Psoas muscle (tissue), 8 donors: Measurements from ENCODE around the gene OST4. TPM values are rescaled to one million over a fixed set of nuclear protein-coding genes. Genes with fewer than 3 reads are reported as not detected.

Experiments used
- ATAC-seq, 4 donors: fragments of 200-7000 bp; cut with Tn5 transposase; one replicate each; pipeline ENCODE4 v1.9.1; 2020; ENCODE audit warnings: moderate library complexity in 3 of 4, mild to moderate bottlenecking in 2 of 4
- DNase-seq, 2 donors: peaks; one replicate each; pipeline ENCODE4 v3.0.0-alpha.2; 2020
- H3K27ac ChIP-seq: fragments of 200-600 bp; one replicate; pipeline ENCODE4 v1.8.0; 2022
- H3K27me3 ChIP-seq, 3 donors: fragments of 200-600 bp in 1 of 3; one replicate each; pipeline versions ENCODE4 v1.6.1 to v1.8.0; 2013 to 2022; ENCODE audit warnings: low read length in 2 of 3, mild to moderate bottlenecking in 2 of 3, moderate library complexity in 1 of 3; ENCODE audit not compliant: insufficient read depth in 3 of 3
- H3K36me3 ChIP-seq, 2 donors: fragments of 200-600 bp in 1 of 2; one replicate each; pipeline versions ENCODE4 v1.6.1 to v1.8.0; 2013 to 2022; ENCODE audit warnings: low read depth in 1 of 2, mild to moderate bottlenecking in 1 of 2, moderate library complexity in 1 of 2; ENCODE audit not compliant: insufficient read depth in 1 of 2
- H3K4me1 ChIP-seq: fragments of 200-600 bp; one replicate; pipeline ENCODE4 v1.8.0; 2022
- H3K4me3 ChIP-seq: fragments of 200-600 bp; one replicate; pipeline ENCODE4 v1.8.0; 2022; ENCODE audit warnings: mild to moderate bottlenecking
- H3K9me3 ChIP-seq: fragments of 200-600 bp; one replicate; pipeline ENCODE4 v1.8.0; 2022
- WGBS, 3 donors: extraction: QIAGEN DNeasy Blood & Tissue Kit; methylation state at CpG; one replicate each; pipeline versions ENCODE4 v1.1.6 to v1.1.7; 2013; 5-methylcytosine and 5-hydroxymethylcytosine counted together
- intact Hi-C, 2 donors: fragments of 100-400 bp; cut with DNase I; formaldehyde crosslinking; loops; one replicate each; pipeline versions ENCODE4 v1.11.0 to v1.14.2; 2022
- polyA plus RNA-seq, 3 donors: library from polyadenylated mRNA; stranded (reverse); fragments of 200-250 nt; gene quantifications; one replicate each; pipeline ENCODE4 v1.2.3, GENCODE V29; 2013
- total RNA-seq, 4 donors: library from RNA; stranded (reverse); fragmentation: NEBNext Ultra II Directional in 2 of 4; extraction: Animal tissue kit (Norgen Biotek cat#: 25700) in 2 of 4; gene quantifications; one replicate each; pipeline versions ENCODE4 v1.2.1 to v1.2.4, GENCODE V29; 2021 to 2023
- TF ChIP-seq, protein P1 (sequence below): fragments of 200-600 bp; IDR thresholded peaks from one replicate; pipeline ENCODE4 v1.8.0; 2022; ENCODE audit warnings: antibody characterized with exemption
- donor health status: healthy with polysubstance abuse.
- donor health status: DM: no; HTN: no; CAD: no; lungs with moderate emphysema.
- donor health status: Bipolar disorder and iron deficiency.
- donor health status: healthy.
- donor health status: DM: yes; HTN: yes; CAD: no.
- donor health status: DM: no; HTN: no; CAD: no.
- donor health status: DM: no; HTN: no; CAD: no.
- donor health status: DM: yes; HTN: yes; CAD: no.

OST4 gene
- total and polyA plus RNA-seq, 7 donors: 186 to 396 (median 280) TPM

DNA sequence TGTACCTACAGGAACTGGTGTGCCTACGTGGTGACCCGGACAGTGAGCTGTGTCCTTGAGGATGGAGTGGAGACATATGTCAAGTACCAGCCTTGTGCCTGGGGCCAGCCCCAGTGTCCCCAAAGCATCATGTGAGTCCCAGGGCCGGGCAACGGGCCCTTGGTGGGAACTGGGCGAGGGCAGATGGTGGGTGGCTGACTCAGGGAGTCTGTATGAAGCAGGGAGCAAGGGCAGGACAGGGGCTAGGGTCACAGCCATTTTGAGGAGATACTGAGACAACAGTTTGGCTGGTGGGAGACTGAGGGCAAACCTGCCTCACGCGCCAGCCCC is 8.7 kb upstream of the OST4 start:
- intact Hi-C loops: loop anchor here in 1 of 2 donors (5.0 kb wide), 1 partner anchor 43 kb away; no protein-coding TSS in a partner anchor
- Histone ChIP-seq H3K4me3 (peak overlapping the region; percentile 64), H3K9me3 (no peaks in the 10 kb centered on the region), H3K27me3 (no peaks in the 10 kb centered on the region), H3K36me3 (no peaks in the 10 kb centered on the region), H3K27ac (peak overlapping the region; percentile 67), H3K4me1 (peaks cover 14% of the 10 kb centered on the region)
- 60 to 79% (median 61%) methylated on average over 7 of the region's 7 CpGs for WGBS, 3 donors
- TF ChIP-seq, protein P1, sequence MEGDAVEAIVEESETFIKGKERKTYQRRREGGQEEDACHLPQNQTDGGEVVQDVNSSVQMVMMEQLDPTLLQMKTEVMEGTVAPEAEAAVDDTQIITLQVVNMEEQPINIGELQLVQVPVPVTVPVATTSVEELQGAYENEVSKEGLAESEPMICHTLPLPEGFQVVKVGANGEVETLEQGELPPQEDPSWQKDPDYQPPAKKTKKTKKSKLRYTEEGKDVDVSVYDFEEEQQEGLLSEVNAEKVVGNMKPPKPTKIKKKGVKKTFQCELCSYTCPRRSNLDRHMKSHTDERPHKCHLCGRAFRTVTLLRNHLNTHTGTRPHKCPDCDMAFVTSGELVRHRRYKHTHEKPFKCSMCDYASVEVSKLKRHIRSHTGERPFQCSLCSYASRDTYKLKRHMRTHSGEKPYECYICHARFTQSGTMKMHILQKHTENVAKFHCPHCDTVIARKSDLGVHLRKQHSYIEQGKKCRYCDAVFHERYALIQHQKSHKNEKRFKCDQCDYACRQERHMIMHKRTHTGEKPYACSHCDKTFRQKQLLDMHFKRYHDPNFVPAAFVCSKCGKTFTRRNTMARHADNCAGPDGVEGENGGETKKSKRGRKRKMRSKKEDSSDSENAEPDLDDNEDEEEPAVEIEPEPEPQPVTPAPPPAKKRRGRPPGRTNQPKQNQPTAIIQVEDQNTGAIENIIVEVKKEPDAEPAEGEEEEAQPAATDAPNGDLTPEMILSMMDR: no peak
- DNase-seq (peak in 1 of 2 donors; percentile 18), ATAC-seq (no peak)

DNA sequence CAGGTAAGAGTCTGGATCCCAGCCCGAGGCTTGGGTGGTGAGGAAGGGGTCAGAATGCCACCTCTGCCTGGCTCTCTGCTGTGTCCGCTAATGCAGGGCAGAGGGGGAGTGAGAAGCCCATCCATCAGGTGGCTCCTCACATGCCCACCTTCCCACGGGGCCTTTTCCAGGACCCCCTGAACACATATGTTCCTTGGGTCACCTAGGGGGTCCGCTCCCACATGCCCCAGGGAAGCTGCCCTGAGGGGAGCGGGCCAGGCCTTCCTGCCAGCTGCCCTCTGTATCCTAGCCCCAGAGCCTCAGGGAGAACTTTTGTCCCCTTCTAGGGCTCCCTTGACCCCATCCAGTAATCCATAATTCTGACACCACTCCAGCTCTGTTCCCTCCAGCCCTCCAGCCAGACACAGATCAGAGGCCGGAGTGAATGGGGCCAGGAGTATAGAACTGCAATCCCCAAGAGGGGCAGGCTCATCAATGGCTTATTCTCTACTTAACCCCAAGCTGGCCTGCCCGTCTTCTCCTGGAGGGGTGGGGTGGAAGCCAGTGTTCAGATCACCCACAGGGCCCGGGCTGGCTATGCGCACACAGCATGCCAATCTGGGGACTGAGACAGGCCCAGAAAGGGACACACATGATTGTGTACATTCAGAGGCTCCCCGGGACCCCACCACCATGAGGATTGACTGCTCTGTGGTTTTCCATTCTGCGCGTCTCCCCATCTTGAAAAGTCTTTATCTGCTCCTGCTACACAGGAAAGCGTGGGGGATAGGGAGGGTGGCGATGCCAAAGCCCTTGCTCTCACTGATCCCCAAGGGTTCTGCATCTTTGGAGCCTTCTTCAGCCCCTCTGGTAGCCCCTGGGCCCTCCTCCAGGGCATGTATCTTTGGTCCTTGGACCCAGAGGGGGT is 8.0 kb upstream of the OST4 start:
- peak overlapping the region; percentile 64 for H3K4me3 ChIP-seq
- no peaks in the 10 kb centered on the region for H3K27me3 ChIP-seq
- H3K36me3 ChIP-seq: no peaks in the 10 kb centered on the region
- ATAC-seq: no peak
- WGBS, 3 donors: 48 to 56% (median 54%) methylated on average over 12 to 14 of the region's 14 CpGs
- peak in 1 of 2 donors; percentile 18 for DNase-seq
- H3K4me1 ChIP-seq: peaks cover 11% of the 10 kb centered on the region
- H3K27ac ChIP-seq: peak overlapping the region; percentile 67
- H3K9me3 ChIP-seq: no peaks in the 10 kb centered on the region
- TF ChIP-seq, protein P1: no peak
- intact Hi-C loops: loop anchor here in 1 of 2 donors (5.0 kb wide), 1 partner anchor 42 kb away; no protein-coding TSS in a partner anchor

DNA sequence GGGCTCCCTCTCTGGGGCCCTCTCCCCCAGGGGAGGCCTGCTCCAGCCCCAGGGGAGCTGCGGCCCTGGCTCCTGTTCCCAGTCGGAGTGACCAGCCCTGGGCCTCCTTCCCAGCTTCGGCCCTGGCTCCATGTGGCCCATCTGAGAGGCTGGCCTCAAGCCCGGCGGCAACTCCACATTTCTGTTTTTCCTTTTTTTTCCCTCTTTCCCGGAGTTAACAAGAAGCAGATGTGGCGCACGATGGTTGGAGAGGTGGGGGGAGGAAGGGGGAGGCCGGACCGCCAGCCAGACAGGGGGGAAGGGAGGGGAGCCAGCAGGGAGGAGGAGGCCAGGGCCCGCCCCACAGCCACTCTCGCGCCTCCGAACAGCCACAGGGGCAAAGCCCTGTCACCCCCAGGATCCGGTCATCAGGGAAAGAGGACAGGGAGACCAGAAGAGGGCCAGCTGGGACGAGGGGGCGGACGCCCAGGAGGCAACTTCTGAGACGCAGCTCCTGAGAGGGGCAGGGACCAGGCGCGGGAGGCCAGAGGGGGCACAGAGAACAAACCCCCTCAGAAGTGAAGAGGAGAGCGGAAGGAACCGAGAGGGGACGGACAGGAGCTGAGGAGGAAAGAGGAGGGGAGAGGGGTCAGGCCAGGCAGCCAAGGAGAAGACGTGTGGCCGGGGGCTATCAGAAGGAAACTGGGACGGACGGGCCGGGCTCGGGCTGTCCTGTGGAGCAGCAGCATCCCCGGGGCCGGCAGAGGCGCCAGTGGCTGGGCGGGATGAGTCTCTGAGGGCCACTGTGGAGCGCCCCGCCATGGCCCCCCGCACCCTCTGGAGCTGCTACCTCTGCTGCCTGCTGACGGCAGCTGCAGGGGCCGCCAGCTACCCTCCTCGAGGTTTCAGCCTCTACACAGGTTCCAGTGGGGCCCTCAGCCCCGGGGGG is 7.1 kb upstream of the OST4 start, which contains the start of gene EMILIN1:
EMILIN1 (plus strand) TSS at position 349 of the 928 bp plus-strand sequence; CDS start at position 800, 451 bp downstream.
- peak; percentile 86 to 90 for DNase-seq
- peak in 2 of 4 donors; percentile 16 to 26 for ATAC-seq
- TF ChIP-seq, protein P1: no peak
- H3K9me3 ChIP-seq: no peaks in the 10 kb centered on the region
- H3K4me1 ChIP-seq: peaks cover 11% of the 10 kb centered on the region
- intact Hi-C loops: no loop called here
- peak within 1 kb of the TSS; percentile 67 for H3K27ac ChIP-seq
- H3K36me3 ChIP-seq: no peaks in the 10 kb centered on the region
- H3K27me3 ChIP-seq: no peaks in the 10 kb centered on the region
- WGBS, 3 donors: 23 to 36% (median 28%) methylated on average over 24 to 41 of the region's 41 CpGs
- H3K4me3 ChIP-seq: peak within 1 kb of the TSS; percentile 64

DNA sequence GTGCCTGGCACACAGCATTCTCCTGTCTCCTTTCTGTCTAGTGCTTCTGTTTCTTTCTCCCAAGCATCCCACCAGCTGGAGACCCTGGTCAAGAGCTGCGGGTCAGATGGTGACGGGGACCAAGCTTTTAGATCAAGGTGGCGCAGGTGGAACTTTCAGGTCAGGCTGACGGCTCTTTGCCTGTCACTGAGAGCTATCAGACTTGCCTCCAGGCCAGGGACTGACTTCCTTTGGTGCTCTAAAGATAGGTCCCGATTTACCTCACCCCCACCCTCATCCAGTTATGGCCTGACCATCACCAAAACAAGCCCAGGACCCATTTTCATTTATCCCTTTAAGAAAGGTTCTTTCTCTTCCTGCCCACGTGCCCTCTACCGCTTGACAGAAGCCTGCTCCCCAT is 5.8 kb upstream of the OST4 start:
- Histone ChIP-seq H3K4me3 (no peak overlapping the region), H3K36me3 (no peaks in the 10 kb centered on the region), H3K27ac (no peak overlapping the region), H3K27me3 (no peaks in the 10 kb centered on the region), H3K9me3 (no peaks in the 10 kb centered on the region), H3K4me1 (peaks cover 11% of the 10 kb centered on the region)
- 55 to 65% (median 61%) methylated on average over 7 of the region's 7 CpGs for WGBS, 3 donors
- no peak for ATAC-seq
- TF ChIP-seq, protein P1: no peak
- no peak for DNase-seq
- intact Hi-C loops: no loop called here
